Sigmoid colon (tissue), 7 donors: ENCODE measurements around the gene GATA1. TPM values are rescaled to one million over a fixed set of nuclear protein-coding genes. Genes with fewer than 3 reads are reported as not detected.

Experiments
- DNase-seq: peaks from one replicate; pipeline ENCODE4 v3.0.0-alpha.2; 2019
- H3K27ac ChIP-seq, 4 donors: fragments of 200-600 bp; sonication (generic); one replicate each; pipeline ENCODE4 v1.5.1; 2016 to 2019; ENCODE audit warnings: mild to moderate bottlenecking in 1 of 4
- H3K27me3 ChIP-seq, 3 donors: fragments of 200-600 bp; sonication (generic); one replicate each; pipeline ENCODE4 v1.5.1; 2019; ENCODE audit warnings: mild to moderate bottlenecking in 1 of 3
- H3K36me3 ChIP-seq, 4 donors: fragments of 200-600 bp; sonication (generic); one replicate each; pipeline ENCODE4 v1.5.1; 2016 to 2019
- H3K4me1 ChIP-seq, 4 donors: fragments of 200-600 bp; sonication (generic); one replicate each; pipeline ENCODE4 v1.5.1; 2017 to 2019
- H3K4me3 ChIP-seq, 4 donors: fragments of 200-600 bp; sonication (generic); one replicate each; pipeline ENCODE4 v1.5.1; 2017 to 2019; ENCODE audit warnings: mild to moderate bottlenecking in 2 of 4, moderate library complexity in 1 of 4
- H3K9me3 ChIP-seq, 4 donors: fragments of 200-600 bp in 3 of 4; sonication (generic) in 3 of 4; one replicate each; pipeline versions ENCODE4 v1.5.1 to v1.6.1; 2013 to 2019
- CTCF ChIP-seq, 4 experiments: fragments of 450-650 bp in 3 of 4; fragments of 200-600 bp in 1 of 4; IDR thresholded peaks; one replicate each; pipeline ENCODE4 v1.5.1; 2016 to 2019; ENCODE audit warnings: antibody characterized with exemption in 4 of 4, mild to moderate bottlenecking in 3 of 4, moderate library complexity in 2 of 4
- EP300 ChIP-seq, 4 donors: sonication (generic); formaldehyde crosslinking; IDR thresholded peaks; one replicate each; pipeline ENCODE4 v1.6.1; 2017; ENCODE audit warnings: antibody characterized with exemption in 4 of 4
- POLR2A ChIP-seq, 2 donors: fragments of 450-650 bp; IDR thresholded peaks; one replicate each; pipeline ENCODE4 v1.6.1; 2016; ENCODE audit warnings: antibody characterized with exemption in 2 of 2, mild to moderate bottlenecking in 2 of 2, moderate library complexity in 2 of 2
- POLR2AphosphoS5 ChIP-seq, 4 donors: sonication (generic); formaldehyde crosslinking; IDR thresholded peaks; one replicate each; pipeline ENCODE4 v1.6.1; 2017; ENCODE audit warnings: antibody characterized with exemption in 4 of 4
- WGBS, 2 donors: extraction: QIAGEN DNeasy Blood & Tissue Kit; methylation state at CpG; one replicate each; pipeline ENCODE4 v1.1.7; 2013; 5-methylcytosine and 5-hydroxymethylcytosine counted together
- intact Hi-C: fragments of 100-400 bp; cut with DNase I; formaldehyde crosslinking; loops from one replicate; pipeline ENCODE4 v1.15.1; 2023
- polyA plus RNA-seq, 3 donors: library from polyadenylated mRNA; stranded (reverse); fragments of 200-250 nt; gene quantifications; one replicate each; pipeline ENCODE4 v1.2.3, GENCODE V29; 2013
- total RNA-seq, 4 donors: library from RNA; depleted of rRNA; stranded (reverse); fragments of >200 nt; gene quantifications; one replicate each; pipeline ENCODE4 v1.1.0, GENCODE V29; 2016
- donor health status: healthy with polysubstance abuse.
- donor health status: Bipolar disorder and iron deficiency.
- donor health status: healthy.

Gene GATA1
- total and polyA plus RNA-seq, 7 donors = not detected

DNA sequence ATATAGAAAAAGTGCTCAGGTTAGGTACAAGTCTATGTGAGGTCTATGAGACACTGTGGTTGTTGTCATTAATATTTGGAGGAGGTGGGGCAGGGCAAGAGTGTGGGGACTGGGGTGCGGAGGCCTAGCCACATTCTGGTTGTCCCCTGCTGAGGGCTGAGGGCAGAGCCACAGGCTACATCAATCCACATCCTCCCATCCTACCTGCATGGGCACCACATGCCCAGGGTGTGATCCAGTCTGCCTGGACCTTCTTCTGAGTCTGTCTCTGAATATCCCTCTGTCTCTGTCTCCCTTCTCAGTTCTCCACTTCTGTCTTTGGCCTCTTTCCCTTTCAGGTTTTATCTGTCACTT is 1.2 kb upstream of the GATA1 start:
- H3K27ac ChIP-seq = no peak overlapping the region
- H3K27me3 ChIP-seq = no peaks in the 10 kb centered on the region
- DNase-seq = no peak
- no peaks in the 10 kb centered on the region for H3K9me3 ChIP-seq
- WGBS, 2 donors = 75 to 83% methylated on average over 1 of the region's 1 CpG
- TF ChIP-seq CTCF (IDR thresholded peaks at IDR 0.05) = no peak
- TF ChIP-seq POLR2AphosphoS5 (IDR thresholded peaks at IDR 0.05) = no peak
- no peak for TF ChIP-seq POLR2A (IDR thresholded peaks at IDR 0.05)
- no peak for TF ChIP-seq EP300 (IDR thresholded peaks at IDR 0.05)
- H3K4me3 ChIP-seq = no peak overlapping the region
- H3K4me1 ChIP-seq = no peaks in the 10 kb centered on the region
- H3K36me3 ChIP-seq = no peaks in the 10 kb centered on the region
- intact Hi-C loops = no loop called here

DNA sequence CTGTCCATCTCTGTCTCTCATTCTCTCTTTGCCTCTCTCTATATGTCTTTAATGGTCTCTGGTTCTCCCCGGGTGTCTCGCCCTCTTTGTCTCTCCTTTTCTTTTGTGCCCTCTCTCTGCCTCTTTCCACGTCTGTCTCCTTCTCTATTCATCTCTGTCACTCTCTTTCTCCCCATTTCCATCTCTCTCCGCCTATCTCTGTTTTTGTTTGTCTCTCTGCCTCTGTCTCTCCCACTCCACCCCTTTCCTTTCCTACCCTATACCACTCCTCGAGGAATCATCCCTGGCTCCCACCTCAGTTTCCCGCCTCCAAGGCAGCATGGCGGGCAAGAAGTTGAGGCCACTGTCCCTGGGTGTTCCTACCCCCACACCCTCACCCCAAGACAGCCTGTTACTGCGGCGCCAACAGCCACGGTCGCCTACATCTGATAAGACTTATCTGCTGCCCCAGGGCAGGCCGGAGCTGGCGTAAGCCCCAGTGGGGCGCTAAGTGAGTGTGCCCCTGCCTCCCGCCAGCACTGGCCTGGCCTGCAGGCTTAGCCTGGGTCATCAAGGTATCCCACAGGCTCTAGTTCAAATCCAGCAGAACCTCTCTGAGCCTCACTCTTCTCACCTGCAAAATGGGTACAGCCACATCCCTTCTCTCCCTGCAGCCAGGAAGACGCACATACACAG is 713 bp upstream of the GATA1 start:
- H3K27ac ChIP-seq = no peak overlapping the region
- H3K4me1 ChIP-seq = no peaks in the 10 kb centered on the region
- no peak for DNase-seq
- no peaks in the 10 kb centered on the region for H3K36me3 ChIP-seq
- no peak for TF ChIP-seq EP300 (IDR thresholded peaks at IDR 0.05)
- TF ChIP-seq POLR2AphosphoS5 (IDR thresholded peaks at IDR 0.05) = no peak
- no peak for TF ChIP-seq CTCF (IDR thresholded peaks at IDR 0.05)
- no peak for TF ChIP-seq POLR2A (IDR thresholded peaks at IDR 0.05)
- no peaks in the 10 kb centered on the region for H3K9me3 ChIP-seq
- intact Hi-C loops = no loop called here
- 85 to 86% methylated on average over 16 of the region's 16 CpGs for WGBS, 2 donors
- no peaks in the 10 kb centered on the region for H3K27me3 ChIP-seq
- no peak overlapping the region for H3K4me3 ChIP-seq

DNA sequence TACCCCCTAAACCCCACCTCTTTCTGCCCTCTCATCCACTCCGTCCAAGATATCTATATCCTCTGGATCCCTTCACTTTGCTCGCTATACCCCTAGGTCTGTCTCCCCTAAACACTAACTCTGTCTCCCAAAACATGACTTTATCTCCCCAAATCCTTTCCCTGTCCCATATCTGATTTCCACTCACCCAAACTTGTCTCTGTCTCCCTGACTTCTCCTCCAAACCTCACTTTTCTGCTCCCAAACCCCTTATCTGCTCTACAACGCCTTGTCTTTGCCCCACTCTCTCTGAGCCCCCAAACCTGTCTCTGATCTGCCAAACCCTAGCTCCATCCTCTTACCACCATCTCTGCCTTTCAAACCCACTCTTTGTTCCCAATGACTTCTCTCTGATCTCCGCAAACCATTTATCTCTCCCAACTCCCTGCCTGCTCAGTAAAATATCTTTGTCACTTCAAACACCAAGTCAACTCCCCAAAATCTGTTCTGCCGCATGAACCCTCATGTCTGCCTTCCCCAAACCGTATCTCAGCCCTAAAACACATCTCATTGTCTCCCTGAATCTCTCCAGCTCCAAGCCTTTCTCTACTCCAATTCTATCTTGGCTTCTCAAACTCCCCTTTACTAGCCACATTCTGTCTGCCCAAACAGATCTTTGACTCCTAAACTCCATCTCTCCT is 575 bp downstream of the GATA1 start:
- no peak for TF ChIP-seq POLR2A (IDR thresholded peaks at IDR 0.05)
- no peak for TF ChIP-seq CTCF (IDR thresholded peaks at IDR 0.05)
- TF ChIP-seq POLR2AphosphoS5 (IDR thresholded peaks at IDR 0.05) = no peak
- no peak for TF ChIP-seq EP300 (IDR thresholded peaks at IDR 0.05)

DNA sequence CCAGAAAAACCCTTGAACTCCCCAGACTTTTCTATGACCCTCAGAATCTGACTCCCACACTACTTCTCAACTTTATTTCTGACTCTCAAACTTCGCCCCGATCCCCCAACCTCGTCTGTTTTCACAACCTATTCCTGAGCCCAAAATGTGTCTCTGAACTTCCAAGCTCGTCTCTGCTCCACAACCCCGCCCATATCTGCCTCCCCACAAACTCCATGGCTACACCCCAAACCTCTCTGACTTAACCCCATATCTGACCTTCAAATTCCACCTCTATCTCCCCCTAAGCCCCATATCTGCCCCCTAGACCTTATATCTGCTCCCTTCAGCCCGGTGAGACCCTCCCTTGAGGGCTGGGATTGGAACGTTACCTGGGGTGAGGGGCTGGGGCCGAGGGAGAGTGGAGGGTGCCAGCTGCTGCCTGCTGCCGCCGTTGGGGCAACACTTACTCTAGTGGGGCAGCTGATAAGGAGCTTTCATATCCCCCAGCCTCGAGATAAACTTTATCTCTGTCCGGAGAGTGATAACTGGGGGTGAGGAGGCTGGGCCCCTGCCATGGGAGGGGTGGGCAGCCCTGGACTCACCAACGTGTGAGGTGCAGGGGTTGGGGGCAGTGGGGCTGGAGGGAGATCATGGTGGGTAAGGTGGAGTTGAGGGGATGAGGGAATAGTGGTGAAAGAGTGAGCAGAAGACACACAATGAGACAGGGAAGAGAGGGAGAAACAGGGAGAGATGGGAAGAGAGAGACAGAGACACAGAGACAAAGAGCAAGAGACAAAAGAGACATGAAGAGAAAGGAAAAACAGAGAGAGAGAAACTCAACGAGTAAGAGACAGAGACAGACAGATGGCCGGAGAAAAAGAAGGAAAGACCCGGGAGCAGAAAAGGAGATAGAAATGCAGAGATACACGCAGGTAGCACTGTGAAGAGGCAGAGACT is 1.4 kb downstream of the GATA1 start:
- no peaks in the 10 kb centered on the region for H3K4me1 ChIP-seq
- H3K36me3 ChIP-seq = no peaks in the 10 kb centered on the region
- TF ChIP-seq POLR2AphosphoS5 (IDR thresholded peaks at IDR 0.05) = no peak
- no peak for TF ChIP-seq CTCF (IDR thresholded peaks at IDR 0.05)
- TF ChIP-seq POLR2A (IDR thresholded peaks at IDR 0.05) = no peak
- no peak for TF ChIP-seq EP300 (IDR thresholded peaks at IDR 0.05)
- H3K4me3 ChIP-seq = no peak overlapping the region
- no peak for DNase-seq
- 61 to 73% methylated on average over 17 of the region's 17 CpGs for WGBS, 2 donors
- intact Hi-C loops = no loop called here
- H3K27ac ChIP-seq = no peak overlapping the region
- no peaks in the 10 kb centered on the region for H3K9me3 ChIP-seq
- no peaks in the 10 kb centered on the region for H3K27me3 ChIP-seq

More for the DNA sequence above, 575 bp downstream of the GATA1 start:
- WGBS, 2 donors = 83 to 85% methylated on average over 6 of the region's 6 CpGs
- no peaks in the 10 kb centered on the region for H3K36me3 ChIP-seq
- DNase-seq = no peak
- no peaks in the 10 kb centered on the region for H3K4me1 ChIP-seq
- H3K27ac ChIP-seq = no peak overlapping the region
- no peaks in the 10 kb centered on the region for H3K27me3 ChIP-seq
- H3K4me3 ChIP-seq = no peak overlapping the region
- intact Hi-C loops = no loop called here
- no peaks in the 10 kb centered on the region for H3K9me3 ChIP-seq
